Nephron progenitor cell (in vitro differentiated cells): ENCODE data around the gene CCDC157.

Experiments
- DNase-seq: peaks from one replicate; pipeline ENCODE4 v3.0.0; 2021
- H3K27ac Mint-ChIP-seq: 2 replicates; pipeline ENCODE4 v1.8.0; 2021; ENCODE audit warnings: mild to moderate bottlenecking, moderate library complexity, mixed read lengths
- H3K27me3 Mint-ChIP-seq: 2 replicates; pipeline ENCODE4 v1.8.0; 2021; ENCODE audit warnings: mild to moderate bottlenecking, low read depth, mixed read lengths; ENCODE audit not compliant: poor library complexity
- H3K36me3 Mint-ChIP-seq: 2 replicates; pipeline ENCODE4 v1.8.0; 2021; ENCODE audit warnings: low read depth, mixed read lengths
- H3K4me1 Mint-ChIP-seq: 2 replicates; pipeline ENCODE4 v1.8.0; 2021; ENCODE audit warnings: mixed read lengths
- H3K4me3 Mint-ChIP-seq: 2 replicates; pipeline ENCODE4 v1.8.0; 2021; ENCODE audit warnings: mild to moderate bottlenecking, moderate library complexity, mixed read lengths
- H3K9me3 Mint-ChIP-seq: 2 replicates; pipeline ENCODE4 v1.8.0; 2021; ENCODE audit warnings: mild to moderate bottlenecking, moderate library complexity, mixed read lengths
- TF ChIP-seq, protein P1 (sequence below): fragments of 200-600 bp; sonication (generic); IDR thresholded peaks from 2 replicates; pipeline ENCODE4 v1.5.0; 2021; ENCODE audit warnings: antibody characterized with exemption

Gene CCDC157

DNA sequence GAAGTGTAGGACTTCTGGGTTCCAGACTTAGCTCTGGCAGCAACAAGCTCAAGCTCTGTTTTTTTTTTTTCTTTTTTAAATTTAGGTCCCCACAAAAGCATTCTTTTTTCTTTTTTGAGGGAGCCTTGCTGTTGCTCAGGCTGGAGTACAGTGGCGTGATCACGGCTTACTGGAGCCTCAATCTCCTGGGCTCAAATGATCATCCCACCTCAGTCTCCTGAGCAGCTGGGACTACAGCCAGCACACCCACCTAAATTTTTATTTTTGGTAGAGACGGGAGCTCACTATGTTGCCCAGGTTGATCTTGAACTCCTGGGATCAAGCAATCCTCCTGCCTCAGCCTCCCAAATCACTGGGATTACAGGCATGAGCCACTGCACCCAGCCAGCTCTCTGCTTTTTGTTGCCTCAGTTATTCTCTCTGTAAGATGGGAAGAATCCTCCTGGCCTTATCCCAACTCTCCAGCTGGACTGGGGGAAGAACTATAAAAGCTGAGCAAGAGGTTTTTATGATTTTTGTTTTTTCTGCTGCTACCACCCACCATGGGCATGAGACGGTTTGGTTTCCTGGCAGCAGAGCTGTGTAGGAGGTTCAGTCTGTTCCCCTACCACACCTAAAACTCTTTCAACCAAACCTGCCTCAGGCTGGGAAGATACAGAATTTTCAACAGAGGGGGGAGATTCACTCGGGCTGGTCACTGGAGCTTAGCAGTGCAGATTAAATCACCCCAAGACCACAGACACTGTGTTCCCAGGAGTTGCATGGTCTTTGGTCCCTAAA is 57.1 kb downstream of the CCDC157 start:
- peaks cover 24% of the 10 kb centered on the region for H3K36me3 Mint-ChIP-seq
- H3K27ac Mint-ChIP-seq = peak overlapping the region; percentile 39
- H3K27me3 Mint-ChIP-seq = peaks cover 3% of the 10 kb centered on the region

DNA sequence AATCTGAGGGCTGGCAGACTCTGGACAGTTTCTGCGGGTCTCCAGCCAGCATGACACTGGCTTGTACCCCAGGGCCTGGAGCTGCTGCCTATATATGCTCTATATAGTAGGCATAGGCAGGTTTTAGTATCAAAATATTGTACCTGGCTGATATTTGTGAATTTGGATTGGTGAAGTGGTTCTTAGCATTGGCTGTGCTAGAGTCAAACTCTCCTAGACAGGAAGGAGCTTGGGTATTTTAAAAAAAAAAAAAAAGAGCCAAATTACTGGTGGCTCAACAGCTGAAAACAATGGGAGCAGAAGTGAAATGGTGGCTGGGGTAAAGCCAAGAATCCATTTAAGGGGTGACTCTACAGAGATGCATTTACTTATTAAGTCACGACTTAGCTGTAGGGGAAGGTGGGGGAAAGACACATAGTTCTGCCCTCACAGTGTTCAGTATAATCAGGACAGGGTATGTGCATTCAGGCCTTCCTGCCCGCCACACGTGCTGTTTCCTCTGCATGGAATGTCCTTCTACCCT is 57.8 kb downstream of the CCDC157 start:
- Mint-ChIP-seq H3K4me1 (peaks cover 13% of the 10 kb centered on the region), H3K9me3 (no peaks in the 10 kb centered on the region), H3K27ac (peak overlapping the region; percentile 49), H3K4me3 (no peak overlapping the region), H3K36me3 (peaks cover 29% of the 10 kb centered on the region), H3K27me3 (peaks cover 3% of the 10 kb centered on the region)
- TF ChIP-seq, protein P1, sequence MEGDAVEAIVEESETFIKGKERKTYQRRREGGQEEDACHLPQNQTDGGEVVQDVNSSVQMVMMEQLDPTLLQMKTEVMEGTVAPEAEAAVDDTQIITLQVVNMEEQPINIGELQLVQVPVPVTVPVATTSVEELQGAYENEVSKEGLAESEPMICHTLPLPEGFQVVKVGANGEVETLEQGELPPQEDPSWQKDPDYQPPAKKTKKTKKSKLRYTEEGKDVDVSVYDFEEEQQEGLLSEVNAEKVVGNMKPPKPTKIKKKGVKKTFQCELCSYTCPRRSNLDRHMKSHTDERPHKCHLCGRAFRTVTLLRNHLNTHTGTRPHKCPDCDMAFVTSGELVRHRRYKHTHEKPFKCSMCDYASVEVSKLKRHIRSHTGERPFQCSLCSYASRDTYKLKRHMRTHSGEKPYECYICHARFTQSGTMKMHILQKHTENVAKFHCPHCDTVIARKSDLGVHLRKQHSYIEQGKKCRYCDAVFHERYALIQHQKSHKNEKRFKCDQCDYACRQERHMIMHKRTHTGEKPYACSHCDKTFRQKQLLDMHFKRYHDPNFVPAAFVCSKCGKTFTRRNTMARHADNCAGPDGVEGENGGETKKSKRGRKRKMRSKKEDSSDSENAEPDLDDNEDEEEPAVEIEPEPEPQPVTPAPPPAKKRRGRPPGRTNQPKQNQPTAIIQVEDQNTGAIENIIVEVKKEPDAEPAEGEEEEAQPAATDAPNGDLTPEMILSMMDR = no peak
- DNase-seq = no peak

More for the DNA sequence above, 57.1 kb downstream of the CCDC157 start:
- Mint-ChIP-seq H3K4me3 (no peak overlapping the region), H3K9me3 (no peaks in the 10 kb centered on the region), H3K4me1 (peaks cover 19% of the 10 kb centered on the region)
- no peak for DNase-seq
- TF ChIP-seq, protein P1 = no peak

DNA sequence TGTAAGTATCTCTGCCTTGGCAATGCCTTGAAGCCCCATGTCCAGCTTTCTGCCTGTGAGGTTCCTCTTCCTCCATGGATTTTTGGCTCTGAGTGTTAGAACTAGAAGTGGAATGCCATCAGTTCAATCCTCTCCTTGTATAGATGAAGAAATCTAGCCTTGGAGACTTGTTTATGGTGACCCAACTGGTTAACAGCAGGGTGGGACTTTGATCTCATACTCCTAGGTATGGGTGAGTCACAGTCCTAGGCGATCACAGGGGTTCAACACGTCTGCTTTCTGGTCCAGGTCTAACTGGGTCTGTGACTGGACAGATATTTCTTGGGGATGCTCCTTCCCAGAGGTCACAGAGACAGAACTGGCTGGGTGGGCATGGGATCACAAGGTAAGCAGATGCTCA is 59.6 kb downstream of the CCDC157 start:
- no peak for DNase-seq
- Mint-ChIP-seq H3K27me3 (peaks cover 7% of the 10 kb centered on the region), H3K4me1 (peaks cover 26% of the 10 kb centered on the region), H3K9me3 (no peaks in the 10 kb centered on the region), H3K4me3 (no peak overlapping the region), H3K27ac (no peak overlapping the region), H3K36me3 (peaks cover 38% of the 10 kb centered on the region)
- TF ChIP-seq, protein P1 = no peak

DNA sequence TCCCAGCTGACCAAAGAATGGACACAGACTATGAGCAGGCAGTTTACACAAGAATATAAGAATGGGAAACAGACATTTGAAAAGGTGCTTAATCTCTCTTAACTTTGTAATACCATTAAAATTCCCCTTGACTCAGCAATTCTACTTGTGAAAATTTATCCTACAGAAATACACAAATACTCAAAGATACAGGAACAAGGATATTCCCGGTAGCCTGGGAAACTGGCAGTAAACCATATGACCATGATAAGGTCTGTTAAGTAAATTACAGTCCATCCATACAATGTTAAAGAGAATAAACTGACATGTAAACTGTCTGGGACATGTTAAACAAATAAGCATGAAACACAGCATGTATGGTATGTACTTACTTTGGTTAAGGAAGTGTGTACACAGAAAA is 60.0 kb downstream of the CCDC157 start:
- Mint-ChIP-seq H3K27me3 (peaks cover 7% of the 10 kb centered on the region), H3K9me3 (no peaks in the 10 kb centered on the region), H3K4me3 (no peak overlapping the region), H3K4me1 (peaks cover 30% of the 10 kb centered on the region), H3K27ac (no peak overlapping the region), H3K36me3 (peaks cover 38% of the 10 kb centered on the region)
- TF ChIP-seq, protein P1 = no peak
- no peak for DNase-seq

DNA sequence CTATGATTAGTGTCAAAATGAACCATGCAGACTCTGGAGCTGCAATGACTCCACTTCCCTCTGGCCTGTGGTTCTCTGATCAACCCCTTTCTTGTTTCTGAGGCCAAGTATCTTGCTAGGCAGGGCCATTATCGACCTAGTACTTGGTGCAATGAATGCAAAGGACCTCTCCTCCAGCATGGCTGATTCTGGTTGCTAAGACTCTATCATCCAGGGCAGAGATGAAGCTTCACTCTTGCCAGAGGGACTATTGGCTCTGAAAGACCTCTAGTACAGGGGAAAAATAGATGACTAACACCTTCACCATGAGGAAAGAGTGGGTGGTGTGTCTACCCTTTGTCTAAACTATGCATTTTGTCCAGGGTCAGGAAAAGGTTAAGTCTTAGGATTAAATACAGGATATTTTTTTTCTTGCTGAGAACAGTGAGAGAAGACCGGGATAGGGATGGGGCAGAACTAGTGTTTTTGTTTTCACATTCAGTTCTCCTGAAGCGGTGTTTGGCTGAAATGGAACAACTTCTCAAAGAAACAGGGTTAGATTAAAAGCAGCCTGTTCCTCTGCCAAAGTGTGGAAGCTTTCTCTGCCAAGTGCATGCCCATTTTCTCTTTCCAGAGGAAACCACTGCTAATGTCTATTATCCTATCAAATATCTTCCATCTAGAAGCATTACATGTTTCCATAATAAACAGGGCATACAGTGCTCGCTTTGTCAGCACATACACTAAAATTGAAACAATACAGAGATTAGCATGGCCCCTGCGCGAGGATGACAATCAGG is 63.7 kb downstream of the CCDC157 start:
- Mint-ChIP-seq H3K4me3 (peak overlapping the region; percentile 44), H3K36me3 (peaks cover 27% of the 10 kb centered on the region), H3K27ac (peak overlapping the region; percentile 36), H3K4me1 (peaks cover 40% of the 10 kb centered on the region), H3K27me3 (peaks cover 7% of the 10 kb centered on the region), H3K9me3 (no peaks in the 10 kb centered on the region)
- TF ChIP-seq, protein P1 = no peak
- DNase-seq = no peak
